HEK293 (cell line): ENCODE measurements around the gene CXorf58.

Experiments used
- FEZF1 ChIP-seq: fragments of 450-650 bp; formaldehyde crosslinking; IDR thresholded peaks from 2 replicates; pipeline ENCODE4 v1.5.1; 2016; ENCODE audit warnings: missing biosample characterization, missing genetic modification characterization
- GLIS1 ChIP-seq: fragments of 450-650 bp; formaldehyde crosslinking; IDR thresholded peaks from 2 replicates; pipeline ENCODE4 v1.5.1; 2016; ENCODE audit warnings: missing biosample characterization, missing genetic modification characterization
- KLF16 ChIP-seq: fragments of 450-650 bp; formaldehyde crosslinking; IDR thresholded peaks from 2 replicates; pipeline ENCODE4 v1.5.1; 2017; ENCODE audit warnings: missing biosample characterization, missing genetic modification characterization
- TRIM28 ChIP-seq: IDR thresholded peaks from 2 replicates; pipeline ENCODE4 v1.6.1; 2011; ENCODE audit warnings: low read length, control low read depth, borderline replicate concordance
- YY1 ChIP-seq: fragments of 450-650 bp; formaldehyde crosslinking; IDR thresholded peaks from 2 replicates; pipeline ENCODE4 v1.5.1; 2018; ENCODE audit warnings: missing biosample characterization, missing genetic modification characterization
- YY2 ChIP-seq: fragments of 450-650 bp; formaldehyde crosslinking; IDR thresholded peaks from 2 replicates; pipeline ENCODE4 v1.5.1; 2016; ENCODE audit warnings: missing biosample characterization, missing genetic modification characterization
- ZBTB17 ChIP-seq: fragments of 450-650 bp; formaldehyde crosslinking; IDR thresholded peaks from 2 replicates; pipeline ENCODE4 v1.5.1; 2016; ENCODE audit warnings: missing biosample characterization, missing genetic modification characterization
- ZFHX2 ChIP-seq: fragments of 450-650 bp; formaldehyde crosslinking; conservative IDR thresholded peaks from 2 replicates; pipeline ENCODE4 v1.5.1; 2016; ENCODE audit warnings: missing biosample characterization, missing genetic modification characterization
- ZNF132 ChIP-seq: fragments of 450-650 bp; formaldehyde crosslinking; IDR thresholded peaks from 2 replicates; pipeline ENCODE4 v1.5.1; 2017; ENCODE audit warnings: missing biosample characterization, missing genetic modification characterization, borderline replicate concordance
- ZNF169 ChIP-seq: fragments of 450-650 bp; formaldehyde crosslinking; IDR thresholded peaks from 2 replicates; pipeline ENCODE4 v1.5.1; 2016; ENCODE audit warnings: missing biosample characterization, missing genetic modification characterization
- ZNF2 ChIP-seq: fragments of 450-650 bp; formaldehyde crosslinking; IDR thresholded peaks from 2 replicates; pipeline ENCODE4 v1.5.1; 2016; ENCODE audit warnings: missing biosample characterization, missing genetic modification characterization
- ZNF211 ChIP-seq: fragments of 450-650 bp; formaldehyde crosslinking; IDR thresholded peaks from 2 replicates; pipeline ENCODE4 v1.5.1; 2016; ENCODE audit warnings: low read depth, missing biosample characterization, missing genetic modification characterization
- ZNF366 ChIP-seq: fragments of 450-650 bp; formaldehyde crosslinking; conservative IDR thresholded peaks from 2 replicates; pipeline ENCODE4 v1.5.1; 2016; ENCODE audit warnings: missing biosample characterization, missing genetic modification characterization
- ZNF514 ChIP-seq: fragments of 450-650 bp; formaldehyde crosslinking; IDR thresholded peaks from 2 replicates; pipeline ENCODE4 v1.5.1; 2016; ENCODE audit warnings: missing biosample characterization, missing genetic modification characterization
- ZNF548 ChIP-seq: fragments of 450-650 bp; formaldehyde crosslinking; IDR thresholded peaks from 2 replicates; pipeline ENCODE4 v1.5.1; 2016; ENCODE audit warnings: missing biosample characterization, missing genetic modification characterization
- ZNF558 ChIP-seq: fragments of 450-650 bp; formaldehyde crosslinking; IDR thresholded peaks from 2 replicates; pipeline ENCODE4 v1.5.1; 2016; ENCODE audit warnings: missing biosample characterization, missing genetic modification characterization
- ZNF571 ChIP-seq: fragments of 450-650 bp; formaldehyde crosslinking; IDR thresholded peaks from 2 replicates; pipeline ENCODE4 v1.5.0; 2017; ENCODE audit warnings: missing biosample characterization, missing genetic modification characterization
- ZNF596 ChIP-seq: fragments of 450-650 bp; IDR thresholded peaks from 2 replicates; pipeline ENCODE4 v1.5.0; 2018; ENCODE audit warnings: missing biosample characterization, mild to moderate bottlenecking, missing genetic modification characterization, moderate library complexity
- ZNF677 ChIP-seq: fragments of 450-650 bp; IDR thresholded peaks from 2 replicates; pipeline ENCODE4 v1.5.0; 2018; ENCODE audit warnings: missing biosample characterization, mild to moderate bottlenecking, missing genetic modification characterization, moderate library complexity
- ZNF777 ChIP-seq: fragments of 450-650 bp; formaldehyde crosslinking; IDR thresholded peaks from 2 replicates; pipeline ENCODE4 v1.5.1; 2017; ENCODE audit warnings: missing biosample characterization, missing genetic modification characterization, borderline replicate concordance
- ZNF843 ChIP-seq: fragments of 450-650 bp; formaldehyde crosslinking; IDR thresholded peaks from 2 replicates; pipeline ENCODE4 v1.5.1; 2016; ENCODE audit warnings: missing biosample characterization, missing genetic modification characterization
- ZSCAN16 ChIP-seq: fragments of 450-650 bp; formaldehyde crosslinking; IDR thresholded peaks from 2 replicates; pipeline ENCODE4 v1.5.1; 2016; ENCODE audit warnings: missing biosample characterization, missing genetic modification characterization
- ZSCAN23 ChIP-seq: fragments of 450-650 bp; formaldehyde crosslinking; IDR thresholded peaks from 2 replicates; pipeline ENCODE4 v1.5.1; 2016; ENCODE audit warnings: missing biosample characterization, missing genetic modification characterization
- ZSCAN30 ChIP-seq: fragments of 450-650 bp; IDR thresholded peaks from 2 replicates; pipeline ENCODE4 v1.5.1; 2018; ENCODE audit warnings: missing biosample characterization, mild to moderate bottlenecking, missing genetic modification characterization, moderate library complexity
- TF ChIP-seq, protein P1 (sequence below): fragments of 450-650 bp; formaldehyde crosslinking; IDR thresholded peaks from 2 replicates; pipeline ENCODE4 v1.5.1; 2016; ENCODE audit warnings: missing biosample characterization, missing genetic modification characterization, low read depth
- TF ChIP-seq, protein P2 (sequence below): fragments of 450-650 bp; formaldehyde crosslinking; IDR thresholded peaks from 2 replicates; pipeline ENCODE4 v1.5.1; 2016; ENCODE audit warnings: missing biosample characterization, missing genetic modification characterization
- TF ChIP-seq, protein P3 (sequence below): fragments of 450-650 bp; formaldehyde crosslinking; IDR thresholded peaks from 2 replicates; pipeline ENCODE4 v1.5.1; 2016; ENCODE audit warnings: missing biosample characterization, missing genetic modification characterization
- TF ChIP-seq, protein P4 (sequence below): fragments of 450-650 bp; IDR thresholded peaks from 2 replicates; pipeline ENCODE4 v1.5.1; 2018; ENCODE audit warnings: missing biosample characterization, mild to moderate bottlenecking, missing genetic modification characterization
- TF ChIP-seq, protein P5 (sequence below): fragments of 450-650 bp; formaldehyde crosslinking; IDR thresholded peaks from 2 replicates; pipeline ENCODE4 v1.5.1; 2016; ENCODE audit warnings: missing biosample characterization, missing genetic modification characterization
- TF ChIP-seq, protein P6 (sequence below): sonication (generic); formaldehyde crosslinking; IDR thresholded peaks from 2 replicates; pipeline ENCODE4 v1.8.1; 2022; ENCODE audit warnings: mild to moderate bottlenecking, moderate library complexity, missing genetic modification reagents

CXorf58 gene

DNA sequence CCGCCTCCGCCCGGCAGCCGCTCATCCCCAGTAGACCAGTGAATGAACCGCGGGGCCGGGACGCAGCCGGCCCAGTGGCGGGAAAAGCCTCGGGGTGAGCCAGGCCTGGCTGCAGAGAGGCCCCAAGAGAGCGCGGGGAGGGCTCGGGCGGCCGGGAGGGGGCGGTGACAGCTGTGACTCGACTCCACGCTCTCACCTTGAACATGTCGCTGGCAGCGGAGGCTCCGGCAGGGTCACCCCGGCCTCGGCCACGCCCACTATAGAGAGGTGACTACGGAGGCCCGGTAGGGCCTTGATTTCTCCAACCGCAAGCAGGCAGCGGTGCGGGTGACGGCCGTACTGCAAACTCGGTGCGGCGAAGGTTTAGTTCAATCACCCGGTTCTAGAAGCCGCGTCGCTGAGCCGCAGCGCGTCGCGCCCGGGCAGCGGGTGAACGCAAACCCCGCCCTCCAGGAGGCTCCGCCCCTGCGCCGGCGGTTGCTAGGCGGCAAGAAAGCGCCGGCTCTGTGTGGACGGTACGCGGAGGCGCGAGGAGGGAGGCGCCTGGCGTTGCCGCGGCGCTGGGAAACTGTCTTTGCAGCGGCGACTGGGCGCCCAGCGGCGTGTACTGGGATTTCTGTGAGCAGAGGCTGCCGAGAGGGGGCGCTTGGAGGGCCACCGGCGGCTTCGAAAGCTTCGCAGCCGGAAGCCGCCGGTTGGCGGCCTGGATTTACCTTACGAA lies at the start of gene CXorf58, which contains the start of gene APOO (continued):
- TF ChIP-seq, protein P1, sequence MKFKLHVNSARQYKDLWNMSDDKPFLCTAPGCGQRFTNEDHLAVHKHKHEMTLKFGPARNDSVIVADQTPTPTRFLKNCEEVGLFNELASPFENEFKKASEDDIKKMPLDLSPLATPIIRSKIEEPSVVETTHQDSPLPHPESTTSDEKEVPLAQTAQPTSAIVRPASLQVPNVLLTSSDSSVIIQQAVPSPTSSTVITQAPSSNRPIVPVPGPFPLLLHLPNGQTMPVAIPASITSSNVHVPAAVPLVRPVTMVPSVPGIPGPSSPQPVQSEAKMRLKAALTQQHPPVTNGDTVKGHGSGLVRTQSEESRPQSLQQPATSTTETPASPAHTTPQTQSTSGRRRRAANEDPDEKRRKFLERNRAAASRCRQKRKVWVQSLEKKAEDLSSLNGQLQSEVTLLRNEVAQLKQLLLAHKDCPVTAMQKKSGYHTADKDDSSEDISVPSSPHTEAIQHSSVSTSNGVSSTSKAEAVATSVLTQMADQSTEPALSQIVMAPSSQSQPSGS, result no peak
- TF ChIP-seq ZFHX2 (tag by site-specific recombination) (0 out of 2 replicates have a peak, but pooled peaks have one; percentile 32), YY1 (tag by site-specific recombination) (no peak), ZNF843 (tag by site-specific recombination) (no peak), ZBTB17 (tag by site-specific recombination) (peak; percentile 82), YY2 (tag by site-specific recombination) (no peak), ZNF211 (tag by site-specific recombination) (no peak), ZNF596 (tag by site-specific recombination) (no peak), KLF16 (tag by site-specific recombination) (0 out of 2 replicates have a peak, but pooled peaks have one; percentile 59), ZNF132 (tag by site-specific recombination) (no peak), ZNF677 (no peak), ZNF571 (no peak), ZSCAN23 (tag by site-specific recombination) (peak; percentile 67; the same call in 1 of the 2 replicates), TRIM28 (peak; percentile 15; the same call in 1 of the 2 replicates), GLIS1 (tag by site-specific recombination) (peak; percentile 26), ZSCAN30 (no peak), FEZF1 (tag by site-specific recombination) (no peak), ZNF777 (tag by site-specific recombination) (no peak), ZNF548 (no peak), ZNF514 (no peak), ZNF2 (tag by site-specific recombination) (peak; percentile 47; the same call in 1 of the 2 replicates), ZNF558 (tag by site-specific recombination) (no peak), ZNF366 (tag by site-specific recombination) (no peak), ZNF169 (tag by site-specific recombination) (no peak), ZSCAN16 (no peak; the same call in 1 of the 2 replicates)
- TF ChIP-seq, protein P2, sequence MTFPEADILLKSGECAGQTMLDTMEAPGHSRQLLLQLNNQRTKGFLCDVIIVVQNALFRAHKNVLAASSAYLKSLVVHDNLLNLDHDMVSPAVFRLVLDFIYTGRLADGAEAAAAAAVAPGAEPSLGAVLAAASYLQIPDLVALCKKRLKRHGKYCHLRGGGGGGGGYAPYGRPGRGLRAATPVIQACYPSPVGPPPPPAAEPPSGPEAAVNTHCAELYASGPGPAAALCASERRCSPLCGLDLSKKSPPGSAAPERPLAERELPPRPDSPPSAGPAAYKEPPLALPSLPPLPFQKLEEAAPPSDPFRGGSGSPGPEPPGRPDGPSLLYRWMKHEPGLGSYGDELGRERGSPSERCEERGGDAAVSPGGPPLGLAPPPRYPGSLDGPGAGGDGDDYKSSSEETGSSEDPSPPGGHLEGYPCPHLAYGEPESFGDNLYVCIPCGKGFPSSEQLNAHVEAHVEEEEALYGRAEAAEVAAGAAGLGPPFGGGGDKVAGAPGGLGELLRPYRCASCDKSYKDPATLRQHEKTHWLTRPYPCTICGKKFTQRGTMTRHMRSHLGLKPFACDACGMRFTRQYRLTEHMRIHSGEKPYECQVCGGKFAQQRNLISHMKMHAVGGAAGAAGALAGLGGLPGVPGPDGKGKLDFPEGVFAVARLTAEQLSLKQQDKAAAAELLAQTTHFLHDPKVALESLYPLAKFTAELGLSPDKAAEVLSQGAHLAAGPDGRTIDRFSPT, result no peak
- TF ChIP-seq, protein P3, sequence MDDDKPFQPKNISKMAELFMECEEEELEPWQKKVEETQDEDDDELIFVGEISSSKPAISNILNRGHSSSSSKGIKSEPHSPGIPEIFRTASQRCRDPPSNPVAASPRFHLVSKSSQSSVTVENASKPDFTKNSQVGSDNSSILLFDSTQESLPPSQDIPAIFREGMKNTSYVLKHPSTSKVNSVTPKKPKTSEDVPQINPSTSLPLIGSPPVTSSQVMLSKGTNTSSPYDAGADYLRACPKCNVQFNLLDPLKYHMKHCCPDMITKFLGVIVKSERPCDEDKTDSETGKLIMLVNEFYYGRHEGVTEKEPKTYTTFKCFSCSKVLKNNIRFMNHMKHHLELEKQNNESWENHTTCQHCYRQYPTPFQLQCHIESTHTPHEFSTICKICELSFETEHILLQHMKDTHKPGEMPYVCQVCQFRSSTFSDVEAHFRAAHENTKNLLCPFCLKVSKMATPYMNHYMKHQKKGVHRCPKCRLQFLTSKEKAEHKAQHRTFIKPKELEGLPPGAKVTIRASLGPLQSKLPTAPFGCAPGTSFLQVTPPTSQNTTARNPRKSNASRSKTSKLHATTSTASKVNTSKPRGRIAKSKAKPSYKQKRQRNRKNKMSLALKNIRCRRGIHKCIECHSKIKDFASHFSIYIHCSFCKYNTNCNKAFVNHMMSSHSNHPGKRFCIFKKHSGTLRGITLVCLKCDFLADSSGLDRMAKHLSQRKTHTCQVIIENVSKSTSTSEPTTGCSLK (tag by site-specific recombination), result no peak
- TF ChIP-seq, protein P4, sequence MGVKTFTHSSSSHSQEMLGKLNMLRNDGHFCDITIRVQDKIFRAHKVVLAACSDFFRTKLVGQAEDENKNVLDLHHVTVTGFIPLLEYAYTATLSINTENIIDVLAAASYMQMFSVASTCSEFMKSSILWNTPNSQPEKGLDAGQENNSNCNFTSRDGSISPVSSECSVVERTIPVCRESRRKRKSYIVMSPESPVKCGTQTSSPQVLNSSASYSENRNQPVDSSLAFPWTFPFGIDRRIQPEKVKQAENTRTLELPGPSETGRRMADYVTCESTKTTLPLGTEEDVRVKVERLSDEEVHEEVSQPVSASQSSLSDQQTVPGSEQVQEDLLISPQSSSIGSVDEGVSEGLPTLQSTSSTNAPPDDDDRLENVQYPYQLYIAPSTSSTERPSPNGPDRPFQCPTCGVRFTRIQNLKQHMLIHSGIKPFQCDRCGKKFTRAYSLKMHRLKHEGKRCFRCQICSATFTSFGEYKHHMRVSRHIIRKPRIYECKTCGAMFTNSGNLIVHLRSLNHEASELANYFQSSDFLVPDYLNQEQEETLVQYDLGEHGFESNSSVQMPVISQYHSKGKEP (tag by site-specific recombination), result peak; percentile 64
- TF ChIP-seq, protein P5, sequence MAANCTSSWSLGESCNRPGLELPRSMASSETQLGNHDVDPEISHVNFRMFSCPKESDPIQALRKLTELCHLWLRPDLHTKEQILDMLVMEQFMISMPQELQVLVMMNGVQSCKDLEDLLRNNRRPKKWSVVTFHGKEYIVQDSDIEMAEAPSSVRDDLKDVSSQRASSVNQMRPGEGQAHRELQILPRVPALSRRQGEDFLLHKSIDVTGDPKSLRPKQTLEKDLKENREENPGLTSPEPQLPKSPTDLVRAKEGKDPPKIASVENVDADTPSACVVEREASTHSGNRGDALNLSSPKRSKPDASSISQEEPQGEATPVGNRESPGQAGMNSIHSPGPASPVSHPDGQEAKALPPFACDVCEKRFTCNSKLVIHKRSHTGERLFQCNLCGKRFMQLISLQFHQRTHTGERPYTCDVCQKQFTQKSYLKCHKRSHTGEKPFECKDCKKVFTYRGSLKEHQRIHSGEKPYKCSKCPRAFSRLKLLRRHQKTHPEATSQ (tag by site-specific recombination), result no peak
- TF ChIP-seq, protein P6, sequence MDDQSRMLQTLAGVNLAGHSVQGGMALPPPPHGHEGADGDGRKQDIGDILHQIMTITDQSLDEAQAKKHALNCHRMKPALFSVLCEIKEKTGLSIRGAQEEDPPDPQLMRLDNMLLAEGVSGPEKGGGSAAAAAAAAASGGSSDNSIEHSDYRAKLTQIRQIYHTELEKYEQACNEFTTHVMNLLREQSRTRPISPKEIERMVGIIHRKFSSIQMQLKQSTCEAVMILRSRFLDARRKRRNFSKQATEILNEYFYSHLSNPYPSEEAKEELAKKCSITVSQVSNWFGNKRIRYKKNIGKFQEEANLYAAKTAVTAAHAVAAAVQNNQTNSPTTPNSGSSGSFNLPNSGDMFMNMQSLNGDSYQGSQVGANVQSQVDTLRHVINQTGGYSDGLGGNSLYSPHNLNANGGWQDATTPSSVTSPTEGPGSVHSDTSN (CRISPR knock-in tag), result peak; percentile 68; the same call in 1 of the 2 replicates
